ENCODE data around the gene MTA3.
"Not testable (repeated sequence)": the region's sequence is repeated elsewhere in the genome, so short reads cannot be mapped to it uniquely, and the experiment has no call there.

The MTA3 gene

GRCh38 chr2:42613281-42614064 lies 45.0 kb downstream of the MTA3 start:
- no peak for DNase-seq (ENCODE audit: low read depth)

GRCh38 chr2:42614838-42615237 lies 46.4 kb downstream of the MTA3 start:
- no peak for DNase-seq (ENCODE audit: low read depth)

- no peak for DNase-seq (ENCODE audit: low read depth)
These were observed 49.7 kb downstream of the MTA3 start for GRCh38 chr2:42618116-42618515.

GRCh38 chr2:42618972-42619371 lies 50.5 kb downstream of the MTA3 start:
- DNase-seq (ENCODE audit: low read depth) = no peak

- not testable (repeated sequence) for DNase-seq (ENCODE audit: low read depth)
These were observed 53.2 kb downstream of the MTA3 start for GRCh38 chr2:42621626-42622025.

- no peak for DNase-seq (ENCODE audit: low read depth)
These were observed 54.7 kb downstream of the MTA3 start for GRCh38 chr2:42622943-42623676.

GRCh38 chr2:42624047-42624446 lies 55.6 kb downstream of the MTA3 start:
- no peak for DNase-seq (ENCODE audit: low read depth)

- not testable (repeated sequence) for DNase-seq (ENCODE audit: low read depth)
These were observed 59.6 kb downstream of the MTA3 start for GRCh38 chr2:42628024-42628423.

GRCh38 chr2:42636934-42637333 lies 68.5 kb downstream of the MTA3 start:
- no peak for DNase-seq (ENCODE audit: low read depth)

GRCh38 chr2:42638080-42638784 lies 69.8 kb downstream of the MTA3 start:
- DNase-seq (ENCODE audit: low read depth) = no peak

- DNase-seq (ENCODE audit: low read depth) = no peak
These were observed 71.1 kb downstream of the MTA3 start for GRCh38 chr2:42639340-42640077.

GRCh38 chr2:42640261-42640660 lies 71.8 kb downstream of the MTA3 start:
- DNase-seq (ENCODE audit: low read depth) = no peak

- DNase-seq (ENCODE audit: low read depth) = not testable (repeated sequence)
These were observed 73.9 kb downstream of the MTA3 start for GRCh38 chr2:42642371-42642770.

GRCh38 chr2:42645551-42645950 lies 77.1 kb downstream of the MTA3 start:
- DNase-seq (ENCODE audit: low read depth) = no peak

GRCh38 chr2:42648796-42649195 lies 80.4 kb downstream of the MTA3 start:
- DNase-seq (ENCODE audit: low read depth) = no peak

- no peak for DNase-seq (ENCODE audit: low read depth)
These were observed 82.6 kb downstream of the MTA3 start for GRCh38 chr2:42651057-42651456.

GRCh38 chr2:42652086-42652485 lies 83.7 kb downstream of the MTA3 start:
- DNase-seq (ENCODE audit: low read depth) = no peak

GRCh38 chr2:42653039-42653438 lies 84.6 kb downstream of the MTA3 start:
- no peak for DNase-seq (ENCODE audit: low read depth)

- no peak for DNase-seq (ENCODE audit: low read depth)
These were observed 85.5 kb downstream of the MTA3 start for GRCh38 chr2:42653908-42654445.

GRCh38 chr2:42658306-42658705 lies 89.9 kb downstream of the MTA3 start:
- no peak for DNase-seq (ENCODE audit: low read depth)

GRCh38 chr2:42659609-42660008 lies 91.2 kb downstream of the MTA3 start:
- no peak for DNase-seq (ENCODE audit: low read depth)

Measured in stimulated activated CD4-positive, alpha-beta T cell treated with anti-CD3 and anti-CD28 coated beads, Interleukin-2, amount 100 ng/mL, for 4 hours (primary cell).